ENCODE data around the gene NCOA1. TPM values are rescaled to one million over a fixed set of nuclear protein-coding genes. Genes with fewer than 3 reads are reported as not detected.

Gene NCOA1
- total RNA-seq, 1 experiment from 2014 or later, result 4.1 TPM

GRCh38 chr2:24469148-24469650 lies 21.9 kb upstream of the NCOA1 start:
- Histone ChIP-seq H3K36me3 (ENCODE audit: insufficient read depth, low read length) (no peaks in the 10 kb centered on the region), H3K9ac (ENCODE audit: low read length) (no peak overlapping the region), H3K9me3 (ENCODE audit: low read length) (no peaks in the 10 kb centered on the region), H3K4me1 (ENCODE audit: low read length) (no peaks in the 10 kb centered on the region), H3K4me3 (ENCODE audit: low read length) (no peak overlapping the region), H4K20me1 (ENCODE audit: insufficient read depth, low read depth, low read length) (no peaks in the 10 kb centered on the region), H2AFZ (ENCODE audit: low read length) (no peak overlapping the region), H3K27ac (ENCODE audit: low read length) (no peak overlapping the region), H3K9me2 (replicated peaks; ENCODE audit: insufficient read depth, low read length) (no peaks in the 10 kb centered on the region), H3K27me3 (ENCODE audit: low read length) (no peaks in the 10 kb centered on the region), H3K79me2 (ENCODE audit: low read length) (no peaks in the 10 kb centered on the region), H3K4me2 (ENCODE audit: low read depth, low read length, poor library complexity, severe bottlenecking) (no peak overlapping the region)
- DNase-seq, result no peak

GRCh38 chr2:24471662-24472061 lies 19.4 kb upstream of the NCOA1 start:
- DNase-seq, result peak; percentile 54
- H3K9me2 ChIP-seq (replicated peaks; ENCODE audit: insufficient read depth, low read length), result no peaks in the 10 kb centered on the region
- no peak overlapping the region for H3K4me2 ChIP-seq (ENCODE audit: low read depth, low read length, poor library complexity, severe bottlenecking)
- no peaks in the 10 kb centered on the region for H3K79me2 ChIP-seq (ENCODE audit: low read length)
- H3K9me3 ChIP-seq (ENCODE audit: low read length), result no peaks in the 10 kb centered on the region
- H2AFZ ChIP-seq (ENCODE audit: low read length), result no peak overlapping the region
- no peaks in the 10 kb centered on the region for H4K20me1 ChIP-seq (ENCODE audit: insufficient read depth, low read depth, low read length)
- H3K4me1 ChIP-seq (ENCODE audit: low read length), result no peaks in the 10 kb centered on the region
- no peaks in the 10 kb centered on the region for H3K36me3 ChIP-seq (ENCODE audit: insufficient read depth, low read length)
- H3K4me3 ChIP-seq (ENCODE audit: low read length), result no peak overlapping the region
- H3K27me3 ChIP-seq (ENCODE audit: low read length), result no peaks in the 10 kb centered on the region
- H3K9ac ChIP-seq (ENCODE audit: low read length), result no peak overlapping the region
- H3K27ac ChIP-seq (ENCODE audit: low read length), result no peak overlapping the region

GRCh38 chr2:24472416-24472815 lies 18.6 kb upstream of the NCOA1 start:
- Histone ChIP-seq H3K9me2 (replicated peaks; ENCODE audit: insufficient read depth, low read length) (no peaks in the 10 kb centered on the region), H3K9ac (ENCODE audit: low read length) (no peak overlapping the region), H3K27ac (ENCODE audit: low read length) (no peak overlapping the region), H3K9me3 (ENCODE audit: low read length) (no peaks in the 10 kb centered on the region), H3K79me2 (ENCODE audit: low read length) (no peaks in the 10 kb centered on the region), H3K4me2 (ENCODE audit: low read depth, low read length, poor library complexity, severe bottlenecking) (no peak overlapping the region), H4K20me1 (ENCODE audit: insufficient read depth, low read depth, low read length) (no peaks in the 10 kb centered on the region), H2AFZ (ENCODE audit: low read length) (no peak overlapping the region), H3K4me1 (ENCODE audit: low read length) (no peaks in the 10 kb centered on the region), H3K27me3 (ENCODE audit: low read length) (no peaks in the 10 kb centered on the region), H3K36me3 (ENCODE audit: insufficient read depth, low read length) (no peaks in the 10 kb centered on the region), H3K4me3 (ENCODE audit: low read length) (no peak overlapping the region)
- no peak for DNase-seq

- Histone ChIP-seq H3K79me2 (ENCODE audit: low read length) (no peaks in the 10 kb centered on the region), H3K27me3 (ENCODE audit: low read length) (no peaks in the 10 kb centered on the region), H3K4me3 (ENCODE audit: low read length) (no peak overlapping the region), H3K36me3 (ENCODE audit: insufficient read depth, low read length) (no peaks in the 10 kb centered on the region), H3K27ac (ENCODE audit: low read length) (no peak overlapping the region), H3K4me1 (ENCODE audit: low read length) (no peaks in the 10 kb centered on the region), H3K9ac (ENCODE audit: low read length) (no peak overlapping the region), H2AFZ (ENCODE audit: low read length) (no peak overlapping the region), H4K20me1 (ENCODE audit: insufficient read depth, low read depth, low read length) (no peaks in the 10 kb centered on the region), H3K9me2 (replicated peaks; ENCODE audit: insufficient read depth, low read length) (no peaks in the 10 kb centered on the region), H3K9me3 (ENCODE audit: low read length) (no peaks in the 10 kb centered on the region), H3K4me2 (ENCODE audit: low read depth, low read length, poor library complexity, severe bottlenecking) (no peak overlapping the region)
- no peak for DNase-seq
These were observed 17.4 kb upstream of the NCOA1 start for GRCh38 chr2:24473626-24474025.

- Histone ChIP-seq H3K9ac (ENCODE audit: low read length) (no peak overlapping the region), H3K4me1 (ENCODE audit: low read length) (no peaks in the 10 kb centered on the region), H3K79me2 (ENCODE audit: low read length) (no peaks in the 10 kb centered on the region), H3K27me3 (ENCODE audit: low read length) (no peaks in the 10 kb centered on the region), H3K27ac (ENCODE audit: low read length) (no peak overlapping the region), H3K36me3 (ENCODE audit: insufficient read depth, low read length) (no peaks in the 10 kb centered on the region), H2AFZ (ENCODE audit: low read length) (no peak overlapping the region), H4K20me1 (ENCODE audit: insufficient read depth, low read depth, low read length) (no peaks in the 10 kb centered on the region), H3K9me2 (replicated peaks; ENCODE audit: insufficient read depth, low read length) (no peaks in the 10 kb centered on the region), H3K4me2 (ENCODE audit: low read depth, low read length, poor library complexity, severe bottlenecking) (no peak overlapping the region), H3K9me3 (ENCODE audit: low read length) (no peaks in the 10 kb centered on the region), H3K4me3 (ENCODE audit: low read length) (no peak overlapping the region)
- DNase-seq, result no peak
These were observed 17.0 kb upstream of the NCOA1 start for GRCh38 chr2:24474053-24474452.

GRCh38 chr2:24477229-24477628 lies 13.8 kb upstream of the NCOA1 start:
- no peaks in the 10 kb centered on the region for H3K4me1 ChIP-seq (ENCODE audit: low read length)

GRCh38 chr2:24478243-24478642 lies 12.8 kb upstream of the NCOA1 start:
- Histone ChIP-seq H4K20me1 (ENCODE audit: insufficient read depth, low read depth, low read length) (no peaks in the 10 kb centered on the region), H3K9me2 (replicated peaks; ENCODE audit: insufficient read depth, low read length) (no peaks in the 10 kb centered on the region), H3K9me3 (ENCODE audit: low read length) (no peaks in the 10 kb centered on the region; the same call in 1 of the 2 replicates), H3K9ac (ENCODE audit: low read length) (no peak overlapping the region), H3K27me3 (ENCODE audit: low read length) (no peaks in the 10 kb centered on the region), H3K4me1 (ENCODE audit: low read length) (no peaks in the 10 kb centered on the region), H3K27ac (ENCODE audit: low read length) (no peak overlapping the region), H3K79me2 (ENCODE audit: low read length) (no peaks in the 10 kb centered on the region), H2AFZ (ENCODE audit: low read length) (no peak overlapping the region), H3K36me3 (ENCODE audit: insufficient read depth, low read length) (no peaks in the 10 kb centered on the region), H3K4me3 (ENCODE audit: low read length) (no peak overlapping the region), H3K4me2 (ENCODE audit: low read depth, low read length, poor library complexity, severe bottlenecking) (no peak overlapping the region)
- DNase-seq, result no peak

More at GRCh38 chr2:24477229-24477628, 13.8 kb upstream of the NCOA1 start:
- H3K9me2 ChIP-seq (replicated peaks; ENCODE audit: insufficient read depth, low read length), result no peaks in the 10 kb centered on the region
- no peak overlapping the region for H3K4me3 ChIP-seq (ENCODE audit: low read length)
- H3K27me3 ChIP-seq (ENCODE audit: low read length), result no peaks in the 10 kb centered on the region
- no peak overlapping the region for H3K9ac ChIP-seq (ENCODE audit: low read length)
- no peaks in the 10 kb centered on the region for H4K20me1 ChIP-seq (ENCODE audit: insufficient read depth, low read depth, low read length)
- no peak overlapping the region for H2AFZ ChIP-seq (ENCODE audit: low read length)
- H3K36me3 ChIP-seq (ENCODE audit: insufficient read depth, low read length), result no peaks in the 10 kb centered on the region
- no peak overlapping the region for H3K4me2 ChIP-seq (ENCODE audit: low read depth, low read length, poor library complexity, severe bottlenecking)
- H3K9me3 ChIP-seq (ENCODE audit: low read length), result no peaks in the 10 kb centered on the region; the same call in 1 of the 2 replicates
- no peaks in the 10 kb centered on the region for H3K79me2 ChIP-seq (ENCODE audit: low read length)
- peak; percentile 51 for DNase-seq
- H3K27ac ChIP-seq (ENCODE audit: low read length), result no peak overlapping the region

- Histone ChIP-seq H3K27me3 (ENCODE audit: low read length) (no peaks in the 10 kb centered on the region), H2AFZ (ENCODE audit: low read length) (no peak overlapping the region), H3K9me3 (ENCODE audit: low read length) (no peaks in the 10 kb centered on the region; the same call in 1 of the 2 replicates), H3K9me2 (replicated peaks; ENCODE audit: insufficient read depth, low read length) (no peaks in the 10 kb centered on the region), H3K4me1 (ENCODE audit: low read length) (no peaks in the 10 kb centered on the region), H3K27ac (ENCODE audit: low read length) (no peak overlapping the region), H3K9ac (ENCODE audit: low read length) (no peak overlapping the region), H4K20me1 (ENCODE audit: insufficient read depth, low read depth, low read length) (no peaks in the 10 kb centered on the region), H3K4me2 (ENCODE audit: low read depth, low read length, poor library complexity, severe bottlenecking) (no peak overlapping the region), H3K79me2 (ENCODE audit: low read length) (no peaks in the 10 kb centered on the region), H3K36me3 (ENCODE audit: insufficient read depth, low read length) (no peaks in the 10 kb centered on the region), H3K4me3 (ENCODE audit: low read length) (no peak overlapping the region)
- no peak for DNase-seq
These were observed 10.8 kb upstream of the NCOA1 start for GRCh38 chr2:24480245-24480644.

Data from Karpas-422 (cell line).